HG03520 (cell line): ENCODE measurements around the gene IDH3A.

Experiments
- ATAC-seq: cut with Tn5 transposase; IDR thresholded peaks from one replicate; pipeline ENCODE4 v1.9.1; 2021; ENCODE audit warnings: mild to moderate bottlenecking, moderate library complexity; ENCODE audit not compliant: unreplicated experiment

Gene IDH3A

GRCh38 chr15:78213956-78214355 lies 64.8 kb downstream of the IDH3A start:
- no peak for ATAC-seq

- no peak for ATAC-seq
Observed at GRCh38 chr15:78216276-78217104, 67.3 kb downstream of the IDH3A start.

GRCh38 chr15:78220713-78221112 lies 71.6 kb downstream of the IDH3A start:
- ATAC-seq, result no peak
